ENCODE measurements around the gene GALNT11. TPM values are rescaled to one million over a fixed set of nuclear protein-coding genes. Genes with fewer than 3 reads are reported as not detected.

The GALNT11 gene
- total RNA-seq, 1 donor, result 42.7 TPM

- no peaks in the 10 kb centered on the region for H3K36me3 ChIP-seq (ENCODE audit: insufficient read depth, low read length)
- peaks cover 62% of the 10 kb centered on the region for H3K79me2 ChIP-seq (ENCODE audit: insufficient read depth, low read length)
- H3K4me2 ChIP-seq (ENCODE audit: insufficient read depth, low read length), result no peak overlapping the region
- peaks cover 22% of the 10 kb centered on the region for H4K20me1 ChIP-seq (ENCODE audit: insufficient read depth, low read length)
- no peak for DNase-seq (ENCODE audit: insufficient read length, low spot score, missing footprints)
- no peak overlapping the region for H2AFZ ChIP-seq (ENCODE audit: low read length)
- no peak overlapping the region for H3K27ac ChIP-seq (ENCODE audit: low read depth, low read length)
- no peak overlapping the region for H3K4me3 ChIP-seq (ENCODE audit: insufficient read depth, low read length)
- H3K9me3 ChIP-seq (ENCODE audit: low read depth, low read length), result no peaks in the 10 kb centered on the region
- H3K4me1 ChIP-seq (ENCODE audit: insufficient read depth, low read length), result peaks cover 8% of the 10 kb centered on the region
- TF ChIP-seq, protein P1, sequence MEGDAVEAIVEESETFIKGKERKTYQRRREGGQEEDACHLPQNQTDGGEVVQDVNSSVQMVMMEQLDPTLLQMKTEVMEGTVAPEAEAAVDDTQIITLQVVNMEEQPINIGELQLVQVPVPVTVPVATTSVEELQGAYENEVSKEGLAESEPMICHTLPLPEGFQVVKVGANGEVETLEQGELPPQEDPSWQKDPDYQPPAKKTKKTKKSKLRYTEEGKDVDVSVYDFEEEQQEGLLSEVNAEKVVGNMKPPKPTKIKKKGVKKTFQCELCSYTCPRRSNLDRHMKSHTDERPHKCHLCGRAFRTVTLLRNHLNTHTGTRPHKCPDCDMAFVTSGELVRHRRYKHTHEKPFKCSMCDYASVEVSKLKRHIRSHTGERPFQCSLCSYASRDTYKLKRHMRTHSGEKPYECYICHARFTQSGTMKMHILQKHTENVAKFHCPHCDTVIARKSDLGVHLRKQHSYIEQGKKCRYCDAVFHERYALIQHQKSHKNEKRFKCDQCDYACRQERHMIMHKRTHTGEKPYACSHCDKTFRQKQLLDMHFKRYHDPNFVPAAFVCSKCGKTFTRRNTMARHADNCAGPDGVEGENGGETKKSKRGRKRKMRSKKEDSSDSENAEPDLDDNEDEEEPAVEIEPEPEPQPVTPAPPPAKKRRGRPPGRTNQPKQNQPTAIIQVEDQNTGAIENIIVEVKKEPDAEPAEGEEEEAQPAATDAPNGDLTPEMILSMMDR (IDR thresholded peaks at IDR 0.05; ENCODE audit: extremely low read depth, low read depth, low read length), result no peak
- no peaks in the 10 kb centered on the region for H3K27me3 ChIP-seq (ENCODE audit: insufficient read depth, low read length)
Measured at GRCh38 chr7:152046531-152046930, 21.1 kb downstream of the GALNT11 start.

- H3K4me3 ChIP-seq (ENCODE audit: insufficient read depth, low read length), result no peak overlapping the region
- no peak overlapping the region for H2AFZ ChIP-seq (ENCODE audit: low read length)
- no peaks in the 10 kb centered on the region for H3K9me3 ChIP-seq (ENCODE audit: low read depth, low read length)
- no peak overlapping the region for H3K4me2 ChIP-seq (ENCODE audit: insufficient read depth, low read length)
- H3K27me3 ChIP-seq (ENCODE audit: insufficient read depth, low read length), result no peaks in the 10 kb centered on the region
- DNase-seq (ENCODE audit: insufficient read length, low spot score, missing footprints), result no peak
- peaks cover 27% of the 10 kb centered on the region for H4K20me1 ChIP-seq (ENCODE audit: insufficient read depth, low read length)
- H3K36me3 ChIP-seq (ENCODE audit: insufficient read depth, low read length), result no peaks in the 10 kb centered on the region
- H3K27ac ChIP-seq (ENCODE audit: low read depth, low read length), result no peak overlapping the region
- TF ChIP-seq, protein P1 (IDR thresholded peaks at IDR 0.05; ENCODE audit: extremely low read depth, low read depth, low read length), result no peak
- H3K4me1 ChIP-seq (ENCODE audit: insufficient read depth, low read length), result peaks cover 8% of the 10 kb centered on the region
- peaks cover 69% of the 10 kb centered on the region for H3K79me2 ChIP-seq (ENCODE audit: insufficient read depth, low read length)
Measured at GRCh38 chr7:152048051-152048450, 22.6 kb downstream of the GALNT11 start.

DNA sequence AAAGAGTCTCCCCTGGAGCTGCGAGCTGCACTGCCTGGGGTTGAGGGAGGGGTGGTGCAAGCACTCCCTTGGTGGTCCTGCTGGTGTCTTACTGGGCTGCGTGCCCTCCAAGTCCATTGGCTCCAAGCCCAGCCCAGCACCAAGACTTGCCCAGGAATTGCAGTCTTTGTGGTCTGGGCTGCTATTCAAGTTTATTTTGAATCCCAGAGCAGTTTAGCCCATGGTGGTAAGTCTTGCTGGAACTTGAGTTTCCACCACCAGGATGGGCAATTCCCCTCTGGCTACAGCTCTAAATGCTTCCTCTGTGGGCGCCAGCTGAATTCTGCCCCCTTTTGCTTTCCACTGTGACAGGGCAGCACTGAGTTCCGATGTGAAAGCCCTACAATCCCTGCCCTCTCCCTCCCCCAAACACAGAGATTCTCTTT lies 25.1 kb downstream of the GALNT11 start:
- Histone ChIP-seq H4K20me1 (ENCODE audit: insufficient read depth, low read length) (peaks cover 25% of the 10 kb centered on the region), H3K4me2 (ENCODE audit: insufficient read depth, low read length) (peak overlapping the region; percentile 45), H3K79me2 (ENCODE audit: insufficient read depth, low read length) (peaks cover 58% of the 10 kb centered on the region), H3K4me1 (ENCODE audit: insufficient read depth, low read length) (peaks cover 20% of the 10 kb centered on the region), H3K27me3 (ENCODE audit: insufficient read depth, low read length) (no peaks in the 10 kb centered on the region), H3K9me3 (ENCODE audit: low read depth, low read length) (no peaks in the 10 kb centered on the region), H3K36me3 (ENCODE audit: insufficient read depth, low read length) (no peaks in the 10 kb centered on the region), H2AFZ (ENCODE audit: low read length) (peak overlapping the region; percentile 3), H3K27ac (ENCODE audit: low read depth, low read length) (no peak overlapping the region), H3K4me3 (ENCODE audit: insufficient read depth, low read length) (peak overlapping the region; percentile 31)
- TF ChIP-seq, protein P1 (IDR thresholded peaks at IDR 0.05; ENCODE audit: extremely low read depth, low read depth, low read length), result no peak
- peak; percentile 49 for DNase-seq (ENCODE audit: insufficient read length, low spot score, missing footprints)

DNA sequence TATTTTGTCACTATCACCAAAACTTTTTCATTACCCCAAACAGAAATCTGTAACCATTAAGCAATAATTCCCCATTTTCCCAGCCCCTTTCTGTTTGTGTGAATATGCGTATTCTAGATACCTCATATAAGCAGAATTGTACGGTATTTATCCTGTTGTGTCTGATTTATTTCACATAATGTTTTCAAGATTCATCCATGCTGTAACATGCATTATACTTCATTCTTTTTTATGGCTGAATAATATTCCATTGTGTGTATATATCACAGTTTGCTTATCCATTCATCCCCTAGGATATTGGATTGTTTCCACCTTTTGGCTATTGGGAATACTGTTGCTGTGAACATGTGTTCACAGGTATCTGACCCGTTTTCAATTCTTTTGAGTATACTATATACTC lies 26.5 kb downstream of the GALNT11 start:
- TF ChIP-seq, protein P1 (IDR thresholded peaks at IDR 0.05; ENCODE audit: extremely low read depth, low read depth, low read length), result no peak
- peaks cover 56% of the 10 kb centered on the region for H3K79me2 ChIP-seq (ENCODE audit: insufficient read depth, low read length)
- peaks cover 20% of the 10 kb centered on the region for H3K4me1 ChIP-seq (ENCODE audit: insufficient read depth, low read length)
- no peak overlapping the region for H3K4me2 ChIP-seq (ENCODE audit: insufficient read depth, low read length)
- peaks cover 23% of the 10 kb centered on the region for H4K20me1 ChIP-seq (ENCODE audit: insufficient read depth, low read length)
- no peak overlapping the region for H3K27ac ChIP-seq (ENCODE audit: low read depth, low read length)
- H3K9me3 ChIP-seq (ENCODE audit: low read depth, low read length), result no peaks in the 10 kb centered on the region
- no peak overlapping the region for H2AFZ ChIP-seq (ENCODE audit: low read length)
- no peak overlapping the region for H3K4me3 ChIP-seq (ENCODE audit: insufficient read depth, low read length)
- no peaks in the 10 kb centered on the region for H3K36me3 ChIP-seq (ENCODE audit: insufficient read depth, low read length)
- H3K27me3 ChIP-seq (ENCODE audit: insufficient read depth, low read length), result no peaks in the 10 kb centered on the region
- no peak for DNase-seq (ENCODE audit: insufficient read length, low spot score, missing footprints)
